SK-N-MC (cell line): ENCODE measurements around the gene SREBF1.

Experiments used
- EZH2 ChIP-seq: fragments of 200-600 bp; sonication (generic); IDR thresholded peaks from one replicate; pipeline ENCODE4 v1.6.1; 2017; ENCODE audit warnings: antibody characterized with exemption
- FOXP2 ChIP-seq: optimal IDR thresholded peaks from 2 replicates; pipeline ENCODE3; 2011; ENCODE audit warnings: mild to moderate bottlenecking, moderate library complexity; ENCODE audit not compliant: insufficient read depth; ENCODE audit errors: extremely low read length, control extremely low read depth
- POLR2AphosphoS5 ChIP-seq: IDR thresholded peaks from 2 replicates; pipeline ENCODE4 v1.6.1; 2012; ENCODE audit warnings: mild to moderate bottlenecking, low read depth, low read length, borderline replicate concordance

DNA sequence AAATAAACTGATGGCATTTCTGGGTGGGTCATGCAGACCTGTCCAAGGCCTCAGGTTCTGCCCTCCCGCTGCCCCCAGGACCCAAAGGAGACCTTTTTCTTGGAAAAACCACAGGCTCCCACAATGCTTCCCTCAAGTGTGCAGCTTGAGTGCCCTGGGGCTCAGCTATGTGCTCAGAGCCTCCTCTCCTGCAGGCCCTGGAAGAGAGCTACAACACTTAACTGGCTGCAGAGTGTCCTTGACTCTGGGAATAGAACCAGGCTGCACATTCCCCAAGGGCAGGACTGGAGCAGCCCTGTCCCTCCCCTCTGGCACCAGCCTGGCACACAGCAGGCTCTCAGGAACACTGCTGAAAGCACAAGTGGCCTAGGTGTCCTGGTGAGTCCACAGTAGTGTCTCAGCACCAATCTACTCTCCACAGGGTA is 4.8 kb upstream of the SREBF1 start:
- TF ChIP-seq EZH2 (no peak), POLR2AphosphoS5 (no peak), FOXP2 (no peak)
